Heart left ventricle (tissue), 13 donors: ENCODE measurements around the gene USP15.

ENCODE experiments used
- CTCF ChIP-seq, 12 donors: fragments of 200-600 bp; sonication (generic) in 4 of 12; IDR thresholded peaks; one replicate each; pipeline versions ENCODE4 v1.5.0 to v1.8.0; 2018 to 2022; ENCODE audit warnings: antibody characterized with exemption in 12 of 12, mild to moderate bottlenecking in 5 of 12
- POLR2A ChIP-seq, 2 donors: fragments of 450-650 bp; IDR thresholded peaks; one replicate each; pipeline ENCODE4 v1.6.1; 2017; ENCODE audit warnings: antibody characterized with exemption in 2 of 2, mild to moderate bottlenecking in 2 of 2, moderate library complexity in 2 of 2
- donor health status: ischemic (EF 13 %, LVEDD 7.1; RV severe dilation, severe dysfunction).
- donor health status: DM: no; HTN: yes; CAD: no.
- donor health status: DM: no; HTN: no; CAD: no.
- donor health status: ischemic (EF 25% LVEDD 6.9; RV normal size, moderate dysfunction).
- donor health status: ischemic (EF 25% LVEDD 5.7; RV mildly dilated, moderate dysfunction).
- donor health status: ischemic (EF 35%, LVEDD 5.7; RV mildly dilated, moderate dysfunction).
- donor health status: nonischemic (EF 11% LVEDD 7.7; RV severe dilation, severe dysfunction).
- donor health status: DM: yes; HTN: yes; CAD: no.
- donor health status: PGD.
- donor health status: ischemic (EF 29% LVEDD 5.4; RV normal size, mild dysfunction).
- donor health status: nonischemic (EF 23%, LVEDD 6.1; RV moderate dilation, normal function).

DNA sequence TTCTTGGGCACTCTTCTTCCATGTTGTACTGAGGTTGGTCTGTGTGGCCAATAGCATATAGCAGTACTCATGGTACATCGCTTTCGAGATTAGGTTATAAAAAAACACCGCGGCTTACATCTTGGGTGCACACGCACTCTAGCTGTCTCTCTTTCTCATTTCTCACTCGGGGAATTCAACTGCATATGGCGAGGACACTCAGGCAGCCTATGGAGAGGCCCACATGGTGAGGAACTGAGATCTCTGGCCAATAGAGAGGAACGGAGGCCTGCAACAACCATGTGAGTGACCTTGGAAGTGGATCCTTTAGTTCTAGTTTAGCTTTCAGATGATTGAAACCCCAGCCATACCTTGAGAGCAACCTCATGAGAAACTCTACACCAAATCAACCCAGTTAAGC is 45.6 kb downstream of the USP15 start:
- no peak for TF ChIP-seq CTCF (IDR thresholded peaks at IDR 0.05)
- no peak for TF ChIP-seq POLR2A (IDR thresholded peaks at IDR 0.05)
